ENCODE measurements around the gene FCRL3.

Gene FCRL3

DNA sequence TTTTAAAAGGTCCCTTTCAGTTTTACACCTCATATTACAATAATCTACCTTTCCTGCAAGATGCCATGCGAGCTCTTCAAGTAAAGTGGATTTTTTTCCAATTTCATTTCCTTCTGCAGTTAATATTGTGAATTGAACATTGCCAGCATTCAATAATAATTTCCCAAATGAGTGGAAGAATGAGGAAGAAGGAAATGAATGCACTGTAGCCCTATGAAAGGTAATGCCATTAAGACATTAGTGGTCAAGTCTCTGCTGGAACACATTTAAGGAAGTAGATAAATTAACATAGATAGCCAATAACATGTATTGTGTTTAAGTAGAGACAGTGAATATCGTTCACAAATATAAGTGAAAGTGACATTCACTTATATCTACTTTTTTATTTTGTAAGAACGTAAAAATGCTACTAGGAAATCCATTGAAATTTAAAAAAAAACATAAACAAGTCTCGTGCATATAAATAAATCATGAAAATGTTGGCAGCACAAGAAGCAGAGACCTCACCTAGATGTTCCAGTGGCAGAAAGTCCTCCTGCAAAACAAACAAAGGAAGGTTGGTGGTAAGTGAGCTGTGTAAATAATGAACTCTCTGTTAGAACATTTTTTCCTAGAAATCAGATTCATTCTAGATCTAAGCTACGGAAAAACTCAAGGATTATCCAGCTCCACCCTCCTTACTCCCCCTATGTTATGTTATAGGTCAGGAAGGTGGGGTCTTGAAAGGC is 17.7 kb downstream of the FCRL3 start:
- no peak for FAIRE-seq

DNA sequence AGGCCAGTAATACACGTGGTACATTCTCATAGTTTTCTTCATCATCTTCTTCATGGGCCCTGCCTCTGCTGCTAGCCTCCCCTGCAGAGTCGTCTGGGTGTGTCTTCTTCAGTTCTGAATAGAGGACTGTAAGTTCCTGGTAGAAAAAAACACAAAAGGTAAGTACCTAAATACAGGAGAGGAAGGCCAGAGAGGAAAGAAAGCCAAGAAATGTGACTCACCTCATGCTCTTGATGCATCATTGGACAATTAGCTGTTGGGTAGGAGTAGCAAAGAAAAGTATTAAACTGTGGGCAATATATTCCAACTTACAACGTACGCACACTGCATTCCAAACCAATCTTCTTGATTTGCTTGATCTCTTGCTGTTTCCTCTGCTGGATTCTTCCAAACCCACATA is 21.8 kb downstream of the FCRL3 start:
- no peak for FAIRE-seq

DNA sequence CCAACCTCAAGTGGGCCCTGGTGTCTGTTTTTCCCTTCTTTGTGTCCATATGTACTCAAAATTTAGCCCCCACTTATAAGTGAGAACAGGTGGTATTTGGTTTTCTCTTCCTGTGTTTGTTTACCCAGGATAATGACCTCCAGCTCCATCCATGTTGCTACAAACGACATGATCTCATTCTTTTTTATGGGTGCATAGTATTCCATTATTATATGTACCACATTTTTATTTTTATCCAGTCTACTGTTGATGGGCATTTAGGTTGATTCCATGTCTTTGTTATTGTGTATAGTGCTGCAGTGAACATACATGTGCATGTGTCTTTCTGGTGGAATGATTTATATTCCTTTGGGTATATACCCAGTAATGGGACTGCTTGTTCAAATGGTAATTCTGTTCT is 27.6 kb downstream of the FCRL3 start:
- no peak for FAIRE-seq

DNA sequence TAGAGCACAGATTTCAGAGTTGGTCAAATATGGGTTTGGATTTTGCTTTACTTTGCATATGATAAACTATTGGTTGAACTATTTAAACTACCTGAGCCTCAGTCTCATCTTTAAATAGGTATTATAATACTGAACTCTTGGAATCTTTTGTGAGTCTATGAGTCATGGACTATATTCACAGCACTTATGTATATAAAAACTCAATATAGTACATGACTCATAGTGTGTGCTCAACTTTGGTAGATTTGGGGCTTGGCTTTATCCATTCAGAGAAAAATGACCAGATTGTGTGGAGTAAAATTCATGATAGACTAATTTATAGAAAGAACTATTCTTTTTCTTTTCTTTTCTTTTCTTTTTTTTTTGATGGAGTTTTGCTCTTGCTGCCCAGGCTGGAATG is 28.7 kb downstream of the FCRL3 start:
- no peak for FAIRE-seq

DNA sequence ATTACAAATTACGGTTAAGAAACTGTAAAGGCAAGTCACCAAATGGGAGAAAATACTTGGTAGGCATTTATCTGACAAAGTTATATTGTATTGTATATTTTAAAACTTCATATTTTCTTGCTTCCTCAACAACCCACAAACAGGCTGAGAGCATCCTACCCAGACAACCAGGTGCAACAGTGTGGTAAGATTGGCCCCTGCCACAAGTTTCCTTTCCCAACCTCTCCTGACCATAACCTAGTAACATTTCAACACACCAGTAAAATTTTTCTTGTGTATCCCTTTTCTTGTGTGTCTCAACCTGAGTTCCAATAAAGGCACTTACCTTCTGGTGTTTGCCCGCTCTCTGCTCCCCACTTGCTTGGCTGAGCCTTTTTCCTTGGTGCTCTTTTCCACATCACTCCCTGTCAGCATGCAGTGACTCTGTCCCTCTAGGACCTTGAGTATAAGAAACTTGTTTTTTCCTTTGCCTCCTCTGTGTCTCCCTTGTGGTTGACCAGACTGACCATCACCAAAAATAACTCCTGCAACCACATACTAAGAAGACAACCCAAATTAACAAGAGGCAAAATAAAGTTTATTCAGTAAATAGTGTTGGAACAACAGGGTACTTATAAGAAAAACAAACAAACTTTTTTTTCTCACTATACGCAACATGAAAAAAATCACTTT is 40.9 kb downstream of the FCRL3 start:
- no peak for FAIRE-seq

DNA sequence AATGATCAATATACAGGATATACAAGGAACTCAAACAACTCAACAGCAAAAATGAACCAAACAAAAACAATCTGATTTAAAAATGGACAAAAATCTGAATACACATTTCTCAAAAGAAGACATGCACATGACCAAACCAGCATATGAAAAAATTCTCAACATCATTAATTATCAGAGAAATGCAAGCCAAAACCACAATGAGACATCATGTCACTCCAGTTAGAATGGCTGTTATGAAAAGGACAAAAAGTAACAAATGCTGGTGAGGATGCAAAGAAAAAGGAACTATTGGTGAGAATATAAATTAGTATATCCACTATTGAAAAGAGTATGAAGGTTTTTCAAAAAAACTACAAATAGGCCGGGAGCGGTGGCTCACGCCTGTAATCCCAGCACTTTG is 42.0 kb downstream of the FCRL3 start:
- no peak for FAIRE-seq

DNA sequence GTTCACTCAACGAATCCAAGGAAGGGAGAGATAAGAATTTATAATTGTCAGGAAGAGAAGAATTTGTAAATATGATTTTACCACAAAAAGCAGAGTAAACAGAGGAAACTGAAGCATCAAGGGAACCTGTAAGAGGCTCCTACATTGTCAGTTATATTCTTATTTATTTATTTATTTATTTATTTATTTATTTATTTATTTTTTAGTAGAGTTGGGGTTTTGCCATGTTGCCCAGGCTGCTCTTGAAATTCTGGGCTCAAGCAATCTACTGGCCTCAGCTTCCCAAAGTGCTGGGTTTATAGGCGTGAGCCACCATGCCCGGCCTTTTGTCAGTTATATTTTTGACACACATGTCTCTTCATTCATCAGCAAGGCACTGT is 47.1 kb downstream of the FCRL3 start:
- no peak for FAIRE-seq

DNA sequence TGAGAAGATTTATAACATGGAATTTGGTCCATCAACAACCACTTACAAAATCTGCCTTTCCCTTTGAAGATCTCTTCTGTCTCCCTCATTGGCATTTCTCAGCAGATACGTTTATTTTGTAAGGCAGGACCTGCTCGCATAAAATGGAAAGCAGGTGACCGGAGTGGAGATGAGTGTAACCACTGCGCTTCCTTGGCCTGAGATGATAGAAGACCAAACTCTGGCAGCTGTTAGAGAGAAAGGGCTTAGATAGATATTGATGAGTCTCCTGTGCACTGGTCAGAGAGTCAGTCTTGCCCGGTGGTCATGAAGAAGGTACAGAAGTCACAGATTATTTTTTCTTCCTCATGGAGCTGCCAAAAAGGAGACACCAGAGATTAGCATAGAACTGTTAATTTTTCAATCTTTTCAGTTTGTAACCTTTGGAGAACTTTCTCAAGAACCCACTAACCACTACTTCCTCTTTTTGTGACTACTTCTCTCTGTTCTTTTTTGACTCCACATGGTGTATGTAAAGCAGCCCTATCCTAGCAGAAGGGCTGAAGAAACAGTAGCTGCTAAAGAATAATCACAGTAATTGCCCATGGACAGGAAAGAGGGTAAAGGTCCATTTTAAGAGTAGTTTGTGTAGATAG is 47.6 kb downstream of the FCRL3 start:
- FAIRE-seq, result no peak

DNA sequence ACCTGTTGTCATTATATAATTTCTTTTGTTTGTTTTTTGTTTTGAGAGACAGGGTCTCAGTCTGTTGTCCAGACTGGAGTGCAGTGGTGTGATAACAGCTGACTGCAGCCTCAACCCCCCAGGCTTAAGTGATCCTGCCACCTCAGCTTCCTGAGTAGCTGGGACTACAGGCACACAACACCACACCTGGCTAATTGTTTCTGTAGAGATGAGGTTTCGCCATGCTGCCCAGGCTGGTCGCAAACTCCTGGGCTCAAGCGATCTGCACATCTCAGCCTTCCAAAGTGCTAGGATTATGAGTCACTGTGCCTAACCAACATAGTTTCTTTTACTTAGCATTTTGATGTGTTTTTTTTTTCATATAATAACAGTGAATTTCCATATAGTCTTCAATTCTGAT is 52.3 kb downstream of the FCRL3 start:
- FAIRE-seq, result no peak

DNA sequence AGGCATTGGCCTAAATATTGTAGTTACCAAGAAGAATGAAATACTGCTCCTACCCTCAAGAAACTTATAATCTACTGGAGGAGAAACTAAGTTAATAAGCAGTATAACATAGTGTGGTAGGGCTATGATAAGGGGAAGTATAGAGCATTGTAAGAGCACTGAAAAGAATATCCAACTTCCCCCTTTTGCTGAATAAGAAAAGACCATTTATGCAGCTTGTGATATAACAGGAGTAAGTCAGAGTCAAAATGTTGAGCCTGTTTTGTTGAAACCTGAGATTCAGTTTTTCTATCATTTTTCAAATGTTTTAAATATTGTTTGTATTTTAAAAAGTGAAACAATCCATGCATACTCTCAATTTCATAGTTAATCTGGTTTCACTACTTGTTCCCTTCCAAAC is 54.4 kb downstream of the FCRL3 start:
- FAIRE-seq, result no peak

DNA sequence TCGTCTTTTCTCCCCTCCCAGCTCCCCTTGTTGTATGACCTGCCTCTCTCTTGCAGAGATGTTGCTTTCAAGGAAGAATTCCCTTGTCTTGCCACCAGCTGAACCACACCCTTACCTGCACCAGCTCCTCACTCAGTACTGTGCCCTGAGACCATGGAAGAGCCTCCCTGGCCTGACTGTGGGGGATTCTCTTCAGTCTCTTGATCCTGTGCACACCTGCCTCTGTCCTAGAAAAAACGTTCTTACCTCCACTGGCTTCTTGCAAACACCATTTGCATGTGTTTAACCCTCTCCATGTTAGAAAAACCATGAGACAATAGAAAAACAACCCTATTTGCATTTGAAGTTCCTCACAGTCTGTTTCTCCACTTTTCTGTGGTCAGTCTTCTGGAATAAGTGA is 59.4 kb downstream of the FCRL3 start:
- FAIRE-seq, result no peak

DNA sequence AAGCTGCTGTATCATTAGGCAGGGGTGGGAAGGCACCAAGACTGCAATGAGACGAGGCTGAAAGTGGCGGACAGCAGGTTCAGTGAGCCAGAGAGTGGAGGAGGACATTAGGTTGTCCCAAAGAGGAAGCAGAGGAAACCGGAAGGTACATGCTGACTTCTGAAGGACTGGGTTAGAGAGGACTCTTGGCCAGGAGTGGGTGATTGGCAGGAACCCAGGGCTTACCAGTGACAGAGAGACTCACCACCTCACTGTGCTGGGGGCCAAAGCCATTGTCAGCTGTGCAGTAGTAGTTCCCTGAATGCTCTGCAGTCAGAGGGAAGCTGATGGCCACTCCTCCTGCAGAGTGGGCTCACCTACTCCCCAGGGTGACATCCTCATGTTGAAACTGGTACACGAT is 60.8 kb downstream of the FCRL3 start:
- FAIRE-seq, result no peak

DNA sequence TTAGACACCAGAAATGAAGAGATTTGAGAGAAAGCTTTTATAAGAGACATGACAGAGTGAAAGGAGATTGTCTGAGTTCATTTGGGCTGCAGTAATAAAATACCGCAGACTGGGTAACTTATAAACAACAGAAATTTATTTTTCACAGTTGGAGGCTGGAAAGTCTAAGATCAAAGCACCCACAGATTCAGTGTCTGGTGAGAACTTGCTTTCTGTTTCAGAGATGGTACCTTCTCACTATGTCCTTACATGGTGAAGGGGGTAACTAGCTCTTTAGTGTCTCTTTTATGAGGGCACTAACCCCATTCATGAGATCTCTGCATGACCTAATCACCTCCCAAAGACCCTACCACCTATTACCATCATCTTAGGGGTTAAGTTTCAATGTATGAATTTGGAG is 71.8 kb downstream of the FCRL3 start:
- FAIRE-seq, result no peak
